ENCODE data around the gene CFAP53. TPM values are rescaled to one million over a fixed set of nuclear protein-coding genes. Genes with fewer than 3 reads are reported as not detected.

CFAP53 gene
- total and polyA plus RNA-seq, 2 donors from 2014 or later: 1.3 to 3.9 TPM

DNA sequence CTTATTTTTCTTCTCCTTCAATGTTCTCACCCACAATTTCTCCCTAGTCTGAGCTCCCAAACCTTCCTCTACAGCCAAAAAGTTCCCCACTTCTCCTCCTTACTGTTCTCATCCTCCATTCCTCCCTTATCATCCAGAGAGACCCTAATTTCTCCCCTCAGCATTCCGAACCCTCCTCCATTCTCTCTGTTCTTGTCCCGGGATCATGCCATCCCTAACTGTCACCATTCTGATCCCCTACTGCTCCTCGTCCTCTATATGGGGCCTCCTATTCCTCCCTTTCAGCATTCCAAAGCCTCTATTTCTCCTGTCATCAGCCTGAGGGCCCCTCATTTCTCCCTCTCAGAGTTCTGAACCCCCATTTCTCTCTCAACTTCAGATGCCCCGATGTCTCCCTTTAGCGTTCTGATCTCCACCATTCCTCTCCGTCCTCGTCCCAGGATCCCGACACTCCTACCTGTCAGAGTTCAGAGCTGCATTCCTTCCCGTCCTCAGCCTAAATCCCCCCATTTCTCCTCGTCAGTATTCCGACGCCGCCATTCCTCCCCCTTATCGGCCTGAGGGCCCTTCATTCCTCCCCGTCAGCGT, 14.5 kb upstream of the CFAP53 start:
- Histone ChIP-seq H3K9ac (ENCODE audit: low read length in 3 of 3) (peak overlapping the region; percentile 81 to 99 (median 98)), H3K9me3 (ENCODE audit: control insufficient read depth in 2 of 3, insufficient read depth in 1 of 3, low read length in 3 of 3) (no peaks in the 10 kb centered on the region), H3K4me1 (ENCODE audit: control insufficient read depth in 2 of 3, insufficient read depth in 2 of 3, low read depth in 1 of 3, low read length in 3 of 3) (peaks cover 3 to 20% (median 11%) of the 10 kb centered on the region in 3 donors), H3K27me3 (ENCODE audit: control insufficient read depth, insufficient read depth, low read length) (no peaks in the 10 kb centered on the region), H3K36me3 (ENCODE audit: control insufficient read depth in 2 of 3, insufficient read depth in 3 of 3, low read length in 3 of 3) (peaks cover 8 to 32% (median 28%) of the 10 kb centered on the region in 3 donors), H3K4me3 (ENCODE audit: low read length in 3 of 3) (peak overlapping the region; percentile 85 to 99 (median 96)), H3K27ac (ENCODE audit: low read depth in 2 of 2, low read length in 2 of 2) (peak overlapping the region; percentile 93 to 96)
- DNase-seq (no peak), FAIRE-seq (no peak)
- intact Hi-C loops (cut with DNase I): no loop called here
- TF ChIP-seq, protein P1, sequence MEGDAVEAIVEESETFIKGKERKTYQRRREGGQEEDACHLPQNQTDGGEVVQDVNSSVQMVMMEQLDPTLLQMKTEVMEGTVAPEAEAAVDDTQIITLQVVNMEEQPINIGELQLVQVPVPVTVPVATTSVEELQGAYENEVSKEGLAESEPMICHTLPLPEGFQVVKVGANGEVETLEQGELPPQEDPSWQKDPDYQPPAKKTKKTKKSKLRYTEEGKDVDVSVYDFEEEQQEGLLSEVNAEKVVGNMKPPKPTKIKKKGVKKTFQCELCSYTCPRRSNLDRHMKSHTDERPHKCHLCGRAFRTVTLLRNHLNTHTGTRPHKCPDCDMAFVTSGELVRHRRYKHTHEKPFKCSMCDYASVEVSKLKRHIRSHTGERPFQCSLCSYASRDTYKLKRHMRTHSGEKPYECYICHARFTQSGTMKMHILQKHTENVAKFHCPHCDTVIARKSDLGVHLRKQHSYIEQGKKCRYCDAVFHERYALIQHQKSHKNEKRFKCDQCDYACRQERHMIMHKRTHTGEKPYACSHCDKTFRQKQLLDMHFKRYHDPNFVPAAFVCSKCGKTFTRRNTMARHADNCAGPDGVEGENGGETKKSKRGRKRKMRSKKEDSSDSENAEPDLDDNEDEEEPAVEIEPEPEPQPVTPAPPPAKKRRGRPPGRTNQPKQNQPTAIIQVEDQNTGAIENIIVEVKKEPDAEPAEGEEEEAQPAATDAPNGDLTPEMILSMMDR (IDR thresholded peaks at IDR 0.05; ENCODE audit: borderline replicate concordance, extremely low read depth, insufficient read depth): no peak

DNA sequence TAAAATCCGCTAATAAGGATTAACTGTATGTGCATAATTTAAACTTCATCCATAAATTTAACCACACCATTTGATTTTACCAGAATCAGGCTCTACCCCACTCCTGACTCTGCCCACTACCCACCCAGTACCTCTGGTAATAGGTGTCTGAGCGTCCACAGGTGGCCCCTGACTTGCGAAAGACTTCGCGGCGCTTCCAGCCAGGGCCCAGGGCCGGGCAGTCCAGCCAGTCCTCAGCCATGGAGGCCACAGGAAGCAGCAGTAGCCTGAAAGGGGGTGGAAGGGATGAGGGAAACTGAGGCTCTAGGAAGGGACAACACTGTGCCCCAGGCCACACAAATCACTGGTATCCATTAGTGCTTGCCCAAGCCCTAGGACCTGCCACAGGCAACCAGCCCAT, 13.5 kb upstream of the CFAP53 start:
- intact Hi-C loops (cut with DNase I): no loop called here
- Histone ChIP-seq H3K9ac (ENCODE audit: low read length in 3 of 3) (peak overlapping the region in 2 of 3 donors; percentile 98 to 99), H3K4me3 (ENCODE audit: low read length in 3 of 3) (peak overlapping the region in 2 of 3 donors; percentile 96 to 99), H3K27ac (ENCODE audit: low read depth in 2 of 2, low read length in 2 of 2) (no peak overlapping the region), H3K27me3 (ENCODE audit: control insufficient read depth, insufficient read depth, low read length) (no peaks in the 10 kb centered on the region), H3K9me3 (ENCODE audit: control insufficient read depth in 2 of 3, insufficient read depth in 1 of 3, low read length in 3 of 3) (no peaks in the 10 kb centered on the region), H3K4me1 (ENCODE audit: control insufficient read depth in 2 of 3, insufficient read depth in 2 of 3, low read depth in 1 of 3, low read length in 3 of 3) (peaks cover 3 to 20% (median 11%) of the 10 kb centered on the region in 3 donors), H3K36me3 (ENCODE audit: control insufficient read depth in 2 of 3, insufficient read depth in 3 of 3, low read length in 3 of 3) (peaks cover 9 to 40% (median 39%) of the 10 kb centered on the region in 3 donors)
- TF ChIP-seq, protein P1 (IDR thresholded peaks at IDR 0.05; ENCODE audit: borderline replicate concordance, extremely low read depth, insufficient read depth): no peak
- no peak for DNase-seq
- FAIRE-seq: no peak

DNA sequence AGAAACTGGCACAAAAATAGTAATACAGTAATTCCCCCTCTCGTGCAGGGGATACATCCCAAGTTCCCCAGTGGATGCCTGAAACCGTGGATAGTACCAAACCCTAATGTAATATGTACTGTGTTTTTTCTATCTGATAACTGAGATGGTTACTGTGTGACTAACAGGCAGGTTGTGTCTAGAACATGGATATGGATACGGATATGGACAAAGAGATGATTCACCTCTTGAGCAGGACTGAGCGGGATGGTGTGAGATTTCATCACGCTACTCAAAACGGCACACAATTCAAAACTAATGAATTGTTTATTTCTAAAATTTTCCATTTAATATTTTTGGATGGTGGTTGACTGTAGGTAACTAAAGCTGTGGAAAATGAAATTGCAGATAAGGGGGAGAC, 11.6 kb upstream of the CFAP53 start:
- H3K4me3 ChIP-seq (ENCODE audit: low read length in 3 of 3): no peak overlapping the region
- H3K9me3 ChIP-seq (ENCODE audit: control insufficient read depth in 2 of 3, insufficient read depth in 1 of 3, low read length in 3 of 3): no peaks in the 10 kb centered on the region
- no peak overlapping the region for H3K9ac ChIP-seq (ENCODE audit: low read length in 3 of 3)
- H3K27ac ChIP-seq (ENCODE audit: low read depth in 2 of 2, low read length in 2 of 2): no peak overlapping the region
- intact Hi-C loops (cut with DNase I): no loop called here
- H3K36me3 ChIP-seq (ENCODE audit: control insufficient read depth in 2 of 3, insufficient read depth in 3 of 3, low read length in 3 of 3): peaks cover 15 to 50% (median 48%) of the 10 kb centered on the region in 3 donors
- no peaks in the 10 kb centered on the region for H3K27me3 ChIP-seq (ENCODE audit: control insufficient read depth, insufficient read depth, low read length)
- TF ChIP-seq, protein P1 (IDR thresholded peaks at IDR 0.05; ENCODE audit: borderline replicate concordance, extremely low read depth, insufficient read depth): no peak
- FAIRE-seq (no peak), DNase-seq (no peak)
- H3K4me1 ChIP-seq (ENCODE audit: control insufficient read depth in 2 of 3, insufficient read depth in 2 of 3, low read depth in 1 of 3, low read length in 3 of 3): peaks cover 3 to 20% (median 11%) of the 10 kb centered on the region in 3 donors

Data from kidney (tissue), 14 donors.